NK-92 treated with Interleukin-12 subunit alpha and Interleukin-12 subunit beta, amount 100 ng/mL, for 24 hours (cell line): ENCODE results near the gene EXD3.

ENCODE experiments used
- DNase-seq: peaks from one replicate; lab custom pipeline; 2025; lab: John Stamatoyannopoulos, UW

EXD3 gene

DNA sequence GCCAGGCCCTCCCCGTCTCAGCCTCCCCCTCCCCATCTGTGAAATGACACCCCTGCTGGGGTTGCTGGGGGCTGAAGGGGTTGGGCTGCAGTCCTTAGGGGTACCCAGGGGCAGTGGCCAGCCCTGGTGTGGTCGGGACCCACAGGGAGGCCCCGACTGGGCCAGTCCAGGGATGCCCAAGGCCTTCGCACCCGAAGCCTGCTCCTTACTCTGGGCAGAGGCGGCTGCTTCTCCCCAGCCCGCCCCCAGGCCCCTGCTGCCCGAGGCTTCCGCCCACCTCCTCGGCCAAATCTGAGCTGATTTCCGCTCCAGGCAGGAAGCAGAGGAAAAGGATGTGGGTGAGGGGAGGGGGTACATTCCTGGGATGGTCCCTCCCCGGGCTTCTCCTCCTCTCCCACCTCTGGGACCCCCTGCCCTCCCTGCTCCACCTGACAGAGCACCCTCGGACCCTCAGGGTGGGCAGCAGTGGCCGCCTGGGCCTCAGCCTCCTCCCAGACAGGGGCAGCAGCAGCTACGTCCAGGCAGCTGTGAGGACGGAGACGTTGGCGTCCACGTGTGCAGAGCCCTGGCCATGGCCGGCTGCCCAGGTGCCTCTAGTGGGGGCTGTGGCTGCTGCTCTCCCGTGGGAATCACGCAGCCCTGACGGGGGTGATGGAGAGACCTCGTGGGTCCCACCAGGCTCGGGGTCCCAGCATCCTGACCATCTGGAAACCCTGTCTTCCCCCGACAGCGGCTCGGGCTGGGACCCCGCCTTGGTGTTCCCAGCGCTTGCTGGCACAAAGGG lies 116.7 kb downstream of the EXD3 start:
- DNase-seq: no peak

GRCh38 chr9:137305798-137306065 lies 117.2 kb downstream of the EXD3 start:
- no peak for DNase-seq

DNA sequence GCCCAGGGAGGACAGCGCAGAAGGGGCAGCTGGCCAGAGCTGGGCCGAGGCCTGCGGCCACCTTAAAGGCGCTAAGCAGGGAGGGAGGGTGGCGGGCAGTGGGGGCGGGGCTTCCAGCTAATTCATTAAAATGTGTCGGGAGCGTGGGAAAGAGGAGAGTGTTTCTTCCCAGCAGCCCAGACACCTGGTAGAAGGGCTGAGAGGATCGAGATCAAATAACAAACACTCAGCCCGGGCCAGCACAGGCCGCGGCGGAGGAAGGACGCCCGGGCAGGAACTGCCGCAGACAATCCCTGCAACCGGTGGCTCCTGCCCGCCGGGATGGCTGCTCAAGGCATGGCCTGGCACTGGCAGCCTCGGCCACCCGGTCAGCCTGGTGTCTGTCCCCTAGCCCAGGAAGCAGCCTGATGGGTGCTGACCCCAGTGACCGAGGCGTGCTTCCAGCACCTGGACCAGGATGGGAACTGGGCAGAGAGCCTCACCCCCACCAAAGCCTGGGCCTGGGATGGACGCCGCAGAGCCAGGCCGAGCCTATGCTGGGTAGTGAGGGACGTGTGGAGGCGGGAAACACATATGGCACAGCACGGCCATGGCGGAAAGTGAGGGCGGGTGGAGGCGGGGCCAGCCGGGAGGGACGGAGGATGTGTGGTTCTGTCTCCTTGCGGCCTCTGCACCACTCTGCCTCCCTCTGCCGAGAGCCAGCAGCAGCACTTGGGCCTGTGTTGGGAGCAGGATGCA lies 117.7 kb downstream of the EXD3 start:
- DNase-seq: no peak

DNA sequence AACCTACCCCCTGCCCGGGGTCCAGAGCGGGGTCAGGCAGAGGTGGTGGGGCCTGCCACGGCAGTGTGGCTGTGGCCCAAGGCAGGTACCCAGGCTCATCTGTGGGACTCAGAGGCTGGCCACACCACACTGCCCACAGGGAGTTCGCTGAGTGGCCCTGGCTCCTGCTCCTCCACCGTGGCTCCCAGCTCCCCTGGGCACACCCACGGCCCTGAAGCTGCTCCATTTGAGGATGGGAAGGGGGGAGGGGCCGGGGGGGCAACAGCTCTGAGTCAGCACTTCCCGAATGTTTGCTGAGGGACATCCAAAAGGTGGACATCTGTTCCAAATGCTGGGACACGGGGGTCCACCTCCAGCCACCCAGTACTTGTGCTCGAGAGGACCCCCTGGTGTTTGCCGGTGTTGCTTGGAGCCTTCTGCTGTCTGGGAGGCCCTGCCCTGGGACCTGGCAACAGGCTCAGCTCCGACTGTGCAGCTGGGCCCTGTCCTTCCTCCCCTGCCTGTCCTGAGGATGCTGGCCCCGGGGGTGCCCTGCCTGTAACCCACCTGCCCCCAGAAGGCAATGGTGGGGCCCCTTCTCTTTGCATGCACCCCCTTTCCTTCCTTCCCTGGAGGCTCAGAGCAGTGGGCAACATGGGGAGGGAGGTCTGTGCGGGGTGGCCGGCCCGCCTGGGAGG lies 118.4 kb downstream of the EXD3 start:
- no peak for DNase-seq

- no peak for DNase-seq
Measured at GRCh38 chr9:137303893-137304382, 119.0 kb downstream of the EXD3 start.

GRCh38 chr9:137303151-137303892 lies 119.6 kb downstream of the EXD3 start:
- DNase-seq: no peak

- no peak for DNase-seq
Measured at GRCh38 chr9:137302449-137303150, 120.4 kb downstream of the EXD3 start.

- no peak for DNase-seq
Measured at GRCh38 chr9:137302118-137302448, 120.9 kb downstream of the EXD3 start, which contains the start of gene NRARP. Gene NRARP (minus strand): TSS chr9:137302271. CDS start chr9:137301928, 343 bp downstream.

GRCh38 chr9:137301081-137301947 lies 121.6 kb downstream of the EXD3 start:
- no peak for DNase-seq

DNA sequence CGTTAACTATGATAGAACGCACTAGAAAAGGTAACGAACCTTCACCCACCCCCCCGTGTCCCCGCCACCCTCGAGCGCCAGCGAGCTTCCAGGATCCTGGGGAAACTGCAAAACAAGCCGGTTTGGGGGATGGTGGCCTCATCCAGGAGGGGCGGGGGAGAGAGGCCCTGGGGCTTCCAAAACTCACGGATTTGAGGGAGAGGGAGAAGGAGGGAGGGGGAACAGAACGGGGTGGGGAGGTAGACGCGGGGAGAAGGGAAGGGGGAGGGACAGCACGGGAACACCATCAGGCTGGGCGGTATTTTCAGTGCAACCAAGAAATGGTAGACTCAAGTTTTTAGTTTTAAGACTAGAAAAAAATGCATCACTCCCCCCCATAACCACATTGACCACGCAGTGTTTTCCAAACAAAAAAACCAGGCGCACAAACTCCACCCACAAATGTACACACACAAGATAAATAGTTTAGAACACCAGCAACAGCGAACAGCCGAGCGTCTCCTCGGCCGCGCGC lies 122.3 kb downstream of the EXD3 start:
- no peak for DNase-seq

- no peak for DNase-seq
Measured at GRCh38 chr9:137299938-137300337, 123.0 kb downstream of the EXD3 start.

DNA sequence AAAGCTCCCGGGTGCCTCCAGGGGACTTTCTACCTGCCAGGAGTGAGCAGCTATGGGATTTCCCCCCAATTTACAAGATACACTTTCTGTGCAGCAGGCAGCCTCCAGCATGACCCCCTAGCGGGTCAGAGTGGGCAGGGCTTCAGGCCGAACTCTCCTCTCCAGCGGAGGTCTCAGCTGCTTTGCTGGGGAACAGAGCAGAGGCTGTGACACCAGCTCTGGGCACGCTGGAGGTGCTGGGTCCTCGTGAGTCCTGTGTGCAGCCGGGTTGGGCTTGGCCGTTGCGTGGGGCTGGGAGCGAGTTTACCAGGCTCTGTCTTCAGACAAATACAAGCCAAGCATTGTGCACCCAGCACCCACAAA lies 123.8 kb downstream of the EXD3 start:
- no peak for DNase-seq

GRCh38 chr9:137298401-137299202 lies 124.4 kb downstream of the EXD3 start:
- no peak for DNase-seq

- no peak for DNase-seq
Measured at GRCh38 chr9:137297966-137298365, 125.0 kb downstream of the EXD3 start.

GRCh38 chr9:137296670-137297664 lies 126.0 kb downstream of the EXD3 start:
- DNase-seq: no peak

DNA sequence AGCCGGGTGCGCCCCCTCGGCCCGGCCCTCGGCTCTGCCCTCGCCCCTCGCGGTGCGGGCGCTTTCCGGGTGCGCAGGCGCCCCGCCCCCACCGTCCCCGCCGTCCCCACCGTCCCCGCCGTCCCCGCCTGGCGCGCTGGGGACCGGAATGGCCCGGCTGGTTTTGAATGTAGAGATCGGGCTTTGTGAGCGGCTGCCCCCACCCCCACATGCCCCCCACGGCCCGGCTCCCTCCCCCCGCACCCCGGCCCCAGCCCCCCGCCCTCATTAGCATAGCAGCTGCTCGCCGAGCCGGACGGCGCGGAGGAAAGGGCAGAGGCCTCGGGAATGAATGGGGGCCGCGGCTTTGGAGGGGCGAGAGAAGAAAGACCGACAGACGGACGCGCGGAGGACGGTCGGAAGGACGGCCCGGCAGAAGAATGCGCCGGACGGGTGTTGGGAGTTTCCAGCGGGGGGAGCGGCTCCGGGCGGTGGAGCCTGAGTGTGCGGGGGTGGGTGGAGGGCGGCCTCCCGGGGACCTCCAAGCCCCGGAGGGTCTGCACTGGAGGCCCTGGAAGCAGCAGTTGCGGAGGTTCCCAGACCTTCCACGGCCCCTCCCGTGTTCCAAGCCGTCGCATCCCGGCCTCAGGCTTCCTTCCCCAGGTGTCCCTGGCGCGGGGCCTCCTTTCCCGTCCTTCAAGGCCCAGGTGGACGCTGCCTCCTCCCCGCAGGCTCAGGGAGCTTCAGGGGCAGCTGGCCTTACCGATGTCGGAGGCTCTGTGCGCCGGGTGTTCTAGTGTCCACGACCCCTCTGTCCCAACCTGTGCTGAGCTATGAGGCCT lies 126.9 kb downstream of the EXD3 start:
- DNase-seq: no peak

- no peak for DNase-seq
Measured at GRCh38 chr9:137295238-137295811, 127.6 kb downstream of the EXD3 start.
